GM19238 (cell line): ENCODE measurements around the gene IFI27.

ENCODE experiments used
- DNase-seq: peaks from one replicate; pipeline ENCODE4 v3.0.0; 2011; ENCODE audit warnings: low spot score; ENCODE audit not compliant: insufficient read length

IFI27 gene

GRCh38 chr14:94102768-94103482 is 7.6 kb upstream of the IFI27 start:
- no peak for DNase-seq

DNA sequence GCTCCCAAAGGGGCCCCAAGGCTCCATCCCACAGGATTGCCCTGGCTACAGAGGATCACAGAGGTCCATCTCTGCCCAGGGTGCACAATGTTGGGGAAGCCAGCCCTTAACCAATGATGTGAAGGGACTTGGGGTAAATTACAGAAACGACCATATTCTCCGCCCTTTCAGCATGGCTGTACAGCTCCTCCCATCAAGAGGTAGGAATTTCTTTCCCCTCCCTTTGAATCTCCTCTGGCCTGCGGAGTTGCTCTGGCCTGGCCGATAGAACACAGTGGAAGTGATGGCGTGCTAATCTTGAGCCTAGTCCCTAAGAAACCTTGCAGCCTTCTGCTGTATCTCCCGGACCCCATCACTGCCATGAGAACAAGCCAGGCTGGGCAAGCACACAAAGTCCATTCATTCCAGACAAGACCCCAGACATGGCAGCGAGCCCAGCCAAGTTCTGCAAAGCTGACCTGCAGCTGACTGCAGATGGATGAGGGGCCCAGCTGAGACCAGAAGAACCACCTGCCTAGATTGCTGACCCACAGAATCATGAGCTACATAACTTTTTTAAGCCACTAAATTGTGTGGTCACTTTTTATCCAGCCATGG is 6.9 kb upstream of the IFI27 start:
- DNase-seq = no peak

DNA sequence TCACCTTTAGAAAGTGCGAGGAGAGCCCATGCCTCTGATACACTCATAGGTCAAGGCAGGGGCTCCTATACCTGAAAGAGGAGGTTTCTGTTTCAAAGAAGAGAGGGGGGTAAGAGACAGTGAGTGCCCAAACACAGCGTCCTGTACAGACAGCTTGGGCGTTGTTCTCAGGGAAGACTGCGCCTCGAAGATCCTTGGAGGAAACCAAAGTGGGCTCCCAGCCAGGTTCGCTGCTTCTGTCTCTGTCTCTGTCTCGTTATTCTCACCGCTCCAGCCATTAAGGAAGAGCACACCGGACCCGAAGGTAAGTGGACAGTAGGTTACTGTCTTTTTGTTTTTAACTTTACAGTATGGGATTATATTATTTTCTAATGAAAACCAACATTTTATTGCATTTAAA is 5.8 kb upstream of the IFI27 start:
- DNase-seq = no peak

- no peak for DNase-seq
Measured at GRCh38 chr14:94109915-94110250, 653 bp upstream of the IFI27 start.

GRCh38 chr14:94111276-94112095 is 950 bp downstream of the IFI27 start:
- DNase-seq = no peak

DNA sequence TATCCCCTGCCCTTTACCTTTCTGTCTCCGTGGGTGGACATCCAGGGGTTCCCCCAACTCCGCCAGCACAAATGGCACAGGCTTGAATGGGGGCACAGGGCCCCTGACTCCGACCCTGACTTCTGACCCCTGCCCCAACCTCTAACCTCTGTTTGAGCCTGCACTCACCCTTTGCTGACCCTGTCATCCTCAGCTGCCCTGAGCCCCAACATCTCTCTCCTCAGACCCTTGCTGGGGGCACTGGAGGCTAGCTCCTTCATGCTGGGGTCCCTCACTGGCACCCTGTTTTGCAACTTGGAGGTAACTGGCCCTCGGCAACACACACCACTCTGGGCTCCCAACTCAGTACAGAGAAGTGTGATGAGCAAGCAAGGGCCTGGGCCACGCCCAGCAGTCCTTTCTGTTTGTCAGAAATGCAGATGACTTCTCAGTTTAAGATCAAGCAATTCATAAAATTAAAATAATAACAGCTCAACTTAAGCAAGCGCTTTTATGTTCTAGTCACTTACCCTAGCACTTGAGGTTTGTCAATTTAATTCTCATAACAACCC is 2.1 kb downstream of the IFI27 start:
- DNase-seq = no peak

DNA sequence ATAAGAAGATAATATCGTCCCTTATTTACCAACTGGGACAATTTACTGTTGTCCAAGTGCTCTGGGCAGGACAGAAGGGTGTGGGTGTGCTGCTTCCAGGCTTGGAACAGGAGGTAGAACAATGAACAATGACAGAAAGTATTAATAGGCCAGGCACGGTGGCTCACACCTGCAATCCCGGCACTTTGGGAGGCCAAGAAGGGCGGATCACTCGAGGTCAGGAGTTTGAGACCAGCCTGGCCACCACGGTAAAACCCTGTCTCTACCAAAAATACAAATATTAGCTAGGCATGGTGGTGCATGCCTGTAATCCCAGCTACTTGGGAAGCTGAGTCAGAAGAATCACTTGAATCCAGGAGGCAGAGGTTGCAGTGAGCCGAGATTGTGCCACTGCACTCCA is 2.5 kb downstream of the IFI27 start:
- no peak for DNase-seq

DNA sequence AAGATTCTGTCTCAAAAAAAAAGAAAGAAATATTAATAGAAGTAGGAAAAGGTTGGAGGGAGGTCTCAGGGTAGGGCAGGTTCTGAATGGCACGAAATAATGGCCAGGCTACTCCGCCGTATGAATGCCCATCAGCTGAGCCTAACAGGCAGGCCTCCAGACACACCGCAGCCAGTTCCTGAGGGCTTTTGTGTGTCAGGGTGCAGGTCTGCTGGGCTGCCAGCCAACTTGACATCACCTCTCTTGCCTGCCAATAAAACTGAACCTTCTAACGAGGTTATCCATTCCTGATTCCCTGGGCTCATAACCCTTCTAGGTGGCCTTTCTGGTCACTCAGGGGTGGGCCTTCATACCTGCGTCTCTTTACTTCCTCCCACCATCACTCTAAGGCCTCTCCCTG is 3.0 kb downstream of the IFI27 start:
- no peak for DNase-seq

- DNase-seq = no peak
Measured at GRCh38 chr14:94113908-94114588, 3.5 kb downstream of the IFI27 start.

DNA sequence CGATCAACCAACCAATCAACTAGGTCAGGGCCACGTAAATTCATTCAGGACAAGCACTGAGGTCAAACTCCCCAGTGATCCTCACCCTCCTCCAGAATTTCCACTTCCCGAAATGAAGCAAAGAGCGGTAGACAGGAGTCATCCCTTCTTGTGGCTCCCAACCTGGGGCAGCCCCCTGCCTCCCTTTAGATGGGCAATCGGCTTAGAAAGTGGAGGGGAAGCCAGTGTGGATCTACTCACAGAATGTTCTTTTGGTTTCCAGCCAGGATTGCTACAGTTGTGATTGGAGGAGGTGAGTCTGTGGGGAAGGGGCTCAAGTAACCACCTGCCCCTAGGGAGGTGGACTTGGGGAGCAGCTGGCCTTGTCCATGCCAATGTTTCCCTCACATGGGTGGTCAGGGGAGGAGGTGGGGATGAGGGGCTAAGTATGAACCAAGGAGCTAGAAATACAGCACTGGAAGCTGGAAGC is 4.1 kb downstream of the IFI27 start:
- DNase-seq = no peak

DNA sequence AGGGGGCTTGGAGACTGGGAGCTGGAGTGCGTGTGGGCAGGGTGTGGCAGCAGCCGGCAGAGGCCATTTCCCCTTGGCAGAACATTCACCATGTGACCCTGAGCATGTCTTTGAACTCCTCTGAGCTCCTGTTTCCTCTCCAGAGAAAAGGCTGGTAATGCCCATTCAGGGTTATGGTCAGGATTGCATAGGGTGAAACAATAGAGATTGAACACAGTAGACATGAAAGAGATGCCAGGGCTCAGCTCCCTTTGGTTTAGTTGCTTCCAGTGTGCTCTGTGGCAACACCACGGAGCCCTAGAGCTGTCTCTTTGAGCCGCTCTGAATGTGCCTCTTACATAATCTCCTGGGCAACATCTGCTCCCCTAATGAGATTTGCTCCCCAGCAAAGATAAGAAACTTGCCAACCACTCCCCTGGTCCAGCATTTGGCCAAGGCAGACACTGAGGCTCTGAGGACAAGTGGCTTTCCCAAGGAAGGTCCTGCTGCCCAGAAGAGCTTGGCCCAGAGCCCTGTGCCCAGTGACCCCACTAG is 4.6 kb downstream of the IFI27 start:
- no peak for DNase-seq

DNA sequence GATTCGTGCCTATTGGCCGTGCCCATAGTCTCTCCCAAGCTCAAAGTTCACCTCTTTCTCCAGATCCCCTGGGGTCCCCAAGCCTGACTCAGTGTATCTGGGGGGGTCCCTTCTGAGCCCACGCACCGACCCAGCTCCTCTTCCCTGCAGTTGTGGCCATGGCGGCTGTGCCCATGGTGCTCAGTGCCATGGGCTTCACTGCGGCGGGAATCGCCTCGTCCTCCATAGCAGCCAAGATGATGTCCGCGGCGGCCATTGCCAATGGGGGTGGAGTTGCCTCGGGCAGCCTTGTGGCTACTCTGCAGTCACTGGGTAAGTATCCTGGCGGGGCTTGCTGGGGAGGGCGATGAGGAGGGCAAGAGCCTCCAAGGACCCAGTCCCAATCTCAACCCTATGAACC is 5.1 kb downstream of the IFI27 start:
- no peak for DNase-seq

DNA sequence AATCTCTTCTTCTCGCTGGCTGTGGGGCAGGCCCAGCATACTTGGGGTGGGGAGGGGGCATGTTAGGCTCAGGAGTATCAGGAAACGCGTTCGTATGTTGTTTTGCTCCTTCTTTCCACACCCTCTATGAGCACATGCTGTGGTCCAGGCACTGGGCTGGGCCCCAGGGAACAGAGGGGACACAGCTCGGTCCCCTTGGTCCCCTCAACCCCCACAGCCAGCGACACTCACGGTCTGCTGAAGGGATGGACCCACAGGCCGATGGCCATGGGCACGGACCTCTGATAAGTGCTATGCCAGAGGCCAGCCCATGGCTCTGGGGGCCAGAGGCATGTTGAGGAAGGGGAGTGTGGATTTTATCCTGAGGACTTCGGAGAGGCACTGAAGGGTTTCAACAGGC is 6.2 kb downstream of the IFI27 start:
- DNase-seq = no peak

DNA sequence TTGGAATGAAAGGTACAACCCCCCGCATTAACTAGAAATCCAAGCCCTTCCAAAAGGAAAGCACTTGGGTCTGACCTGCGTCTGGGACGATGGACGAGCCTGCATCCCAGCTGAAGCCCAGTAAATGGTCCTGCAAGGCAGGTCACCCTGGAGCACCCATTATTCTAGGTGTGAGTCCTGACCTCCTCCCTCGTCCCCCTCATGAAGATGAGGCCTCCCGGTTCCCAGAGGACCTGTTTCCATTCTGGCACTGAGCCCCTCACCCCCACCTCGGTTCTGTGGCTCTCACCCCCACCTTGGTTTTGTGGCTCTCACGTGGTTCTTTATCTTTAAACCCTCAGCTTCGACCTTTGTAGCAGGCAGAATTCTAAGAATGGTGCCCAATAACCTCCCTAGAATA is 7.3 kb downstream of the IFI27 start:
- DNase-seq = no peak

GRCh38 chr14:94119071-94119470 is 8.5 kb downstream of the IFI27 start:
- DNase-seq = no peak

DNA sequence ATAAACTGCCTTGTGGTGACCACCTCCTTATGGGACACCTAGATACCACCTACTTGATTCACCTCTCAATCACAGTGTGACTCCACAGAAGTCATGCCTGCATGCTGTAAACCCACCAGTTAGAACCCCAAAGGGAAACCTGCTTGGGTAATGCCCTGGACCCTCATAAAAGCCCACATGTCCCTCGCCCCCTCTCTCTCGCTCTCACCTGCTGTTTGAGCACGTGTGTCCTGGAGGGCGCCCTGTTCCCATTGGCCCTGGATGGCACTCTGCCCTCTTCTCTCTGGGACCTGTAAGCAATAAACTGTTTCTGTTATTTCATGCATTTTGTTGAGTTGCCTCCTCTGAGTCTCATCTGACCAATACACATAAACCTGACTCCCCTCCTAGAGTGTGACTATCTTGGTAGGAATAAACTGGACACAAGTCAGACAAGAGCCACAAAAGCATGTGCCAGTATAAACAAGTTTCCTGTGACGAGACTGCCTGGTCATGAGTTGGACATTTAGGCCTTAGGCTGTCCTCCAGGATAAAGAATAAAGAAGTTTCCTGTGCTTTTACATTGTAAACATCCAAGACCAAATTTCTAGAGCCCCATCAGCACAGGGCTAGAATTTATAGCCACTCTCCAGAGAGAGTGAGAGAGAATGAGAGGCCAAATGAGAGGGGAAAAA is 10.3 kb downstream of the IFI27 start:
- no peak for DNase-seq

DNA sequence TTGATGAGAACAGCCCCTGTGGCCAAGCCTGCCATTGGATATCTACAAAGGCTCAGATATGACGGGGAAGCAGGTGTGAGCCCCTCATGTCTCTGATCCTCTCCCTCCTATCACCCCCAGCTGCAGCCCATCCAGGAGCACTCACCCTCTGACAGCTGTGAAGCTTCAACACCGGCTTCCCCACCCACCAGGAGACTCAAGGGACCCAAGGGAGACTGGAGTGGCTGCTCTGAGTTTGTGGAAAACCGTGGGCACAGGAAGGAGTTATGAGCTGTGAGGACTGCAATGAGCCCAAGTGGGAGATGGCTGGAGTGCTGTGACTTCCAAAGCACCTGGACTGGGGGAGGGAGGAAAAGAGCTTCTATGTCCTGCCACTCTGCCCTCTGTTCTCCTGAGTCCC is 10.9 kb downstream of the IFI27 start:
- no peak for DNase-seq

- DNase-seq = no peak
Measured at GRCh38 chr14:94122438-94122837, 11.9 kb downstream of the IFI27 start.

- no peak for DNase-seq
Measured at GRCh38 chr14:94123296-94123695, 12.8 kb downstream of the IFI27 start.

DNA sequence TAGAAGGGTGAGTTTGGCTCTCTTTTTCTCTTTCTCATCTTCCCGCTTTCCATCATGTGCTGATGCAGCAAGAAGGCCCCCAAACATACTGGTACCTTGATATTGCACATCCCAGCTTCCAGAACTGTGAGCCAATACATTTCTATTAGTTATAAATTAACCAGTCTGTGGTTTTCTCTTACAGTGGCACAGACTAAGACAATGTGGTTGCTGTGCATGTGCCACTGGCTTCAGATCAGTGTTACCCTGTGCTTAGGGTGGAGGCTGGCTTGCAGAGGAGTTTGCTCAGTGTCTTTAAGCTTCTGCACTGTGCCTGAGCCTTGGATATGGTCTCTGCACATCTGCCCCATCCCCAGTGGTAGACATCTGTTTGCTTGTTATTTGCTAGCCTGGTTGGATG is 13.3 kb downstream of the IFI27 start:
- DNase-seq = no peak
